ENCODE results near the gene GRAMD2A.
A peak's percentile ranks its signal among the peaks of the same experiment; 100 is the strongest.

The GRAMD2A gene

DNA sequence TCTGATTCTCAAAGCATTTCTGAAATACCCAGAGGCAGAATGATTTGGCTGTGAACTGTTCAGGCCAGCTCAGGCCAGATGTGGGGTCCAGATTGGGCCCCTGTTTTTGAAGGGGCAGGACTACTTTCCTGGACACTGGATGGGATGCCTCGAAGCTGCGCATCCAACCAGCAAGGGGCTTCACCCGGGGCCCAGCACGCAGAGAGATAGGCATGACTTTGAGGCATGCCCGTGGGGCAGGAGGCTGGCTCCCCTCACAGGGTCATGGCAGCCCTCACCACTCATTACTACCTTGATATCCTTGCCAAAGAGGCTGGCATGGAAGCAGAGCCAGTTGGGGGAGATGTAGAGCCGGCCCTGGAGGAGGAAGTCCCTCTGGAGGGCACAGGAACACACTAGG is 30.1 kb downstream of the GRAMD2A start:
- no peak for DNase-seq (ENCODE audit: low spot score)

DNA sequence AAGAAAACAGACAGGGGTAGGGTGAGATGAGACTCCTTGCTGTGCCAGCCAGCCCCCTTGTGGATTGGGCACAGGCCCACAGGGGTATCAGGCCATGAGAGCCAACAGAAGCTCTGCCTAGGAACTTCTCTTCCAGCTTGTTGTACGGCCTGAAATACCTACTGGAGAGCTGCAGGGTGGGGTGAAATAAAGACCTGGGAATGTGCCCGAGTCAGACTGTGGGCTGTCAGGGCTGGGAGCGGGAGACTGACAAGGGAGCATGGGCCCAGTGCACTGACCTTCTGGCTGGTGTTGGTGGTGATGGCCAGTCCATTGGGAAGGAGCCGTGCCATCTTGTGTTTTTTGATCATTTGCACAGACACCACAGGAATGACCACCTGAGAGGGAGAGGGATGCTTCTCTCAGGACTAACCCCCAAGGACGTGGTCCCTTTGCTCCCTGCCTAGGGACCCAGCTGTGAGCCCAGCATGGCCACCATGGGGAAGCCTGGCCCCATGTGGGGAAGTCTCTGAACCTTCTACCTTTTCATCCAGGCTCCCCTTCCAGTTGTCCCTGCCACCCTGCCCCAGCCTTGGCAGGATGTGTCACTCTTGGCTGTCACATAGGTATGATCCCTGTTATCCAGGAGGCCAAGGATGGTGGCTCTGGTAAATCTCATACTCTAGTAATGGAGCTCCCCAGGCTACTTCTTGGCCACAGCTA is 30.7 kb downstream of the GRAMD2A start:
- no peak for DNase-seq (ENCODE audit: low spot score)

DNA sequence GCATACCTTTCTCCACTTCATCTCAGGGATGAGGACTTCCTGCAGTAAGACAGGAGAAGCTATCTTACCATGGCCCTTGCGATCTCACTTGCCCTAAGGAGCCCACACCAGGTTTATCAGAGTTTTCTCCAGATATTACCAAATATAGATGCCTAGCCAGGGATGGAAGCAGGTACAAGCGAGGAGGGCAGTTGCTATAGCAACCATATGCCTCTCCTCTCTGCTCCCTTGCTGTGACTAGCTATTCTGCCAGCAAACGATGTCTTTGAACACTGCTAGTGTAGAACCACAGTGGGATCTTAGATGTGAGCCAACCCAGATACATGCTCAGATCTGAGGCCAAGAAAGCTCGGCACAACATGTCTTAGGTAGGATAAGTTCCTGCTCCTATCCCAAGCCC is 33.9 kb downstream of the GRAMD2A start:
- DNase-seq (ENCODE audit: low spot score) = no peak

DNA sequence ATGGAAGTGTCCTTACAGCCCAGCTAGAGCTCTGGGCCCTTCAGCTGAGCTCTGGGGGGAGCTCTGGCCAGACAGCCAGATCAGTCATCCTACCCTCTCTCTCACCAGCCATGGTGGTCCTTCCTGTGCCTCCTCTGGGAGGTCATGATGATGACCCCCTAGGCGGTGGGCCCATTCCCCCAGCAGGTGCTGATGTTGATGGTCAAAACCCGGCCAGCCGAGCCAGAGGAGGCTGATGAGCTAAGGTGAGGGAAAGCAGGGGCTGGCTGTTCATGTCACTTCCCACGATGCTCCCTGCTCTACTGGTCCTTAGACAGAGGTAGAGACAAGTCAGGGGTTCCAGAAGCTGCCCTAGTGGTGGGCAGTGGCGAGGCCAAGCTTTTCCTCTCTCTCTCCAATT is 35.0 kb downstream of the GRAMD2A start:
- DNase-seq (ENCODE audit: low spot score) = no peak

DNA sequence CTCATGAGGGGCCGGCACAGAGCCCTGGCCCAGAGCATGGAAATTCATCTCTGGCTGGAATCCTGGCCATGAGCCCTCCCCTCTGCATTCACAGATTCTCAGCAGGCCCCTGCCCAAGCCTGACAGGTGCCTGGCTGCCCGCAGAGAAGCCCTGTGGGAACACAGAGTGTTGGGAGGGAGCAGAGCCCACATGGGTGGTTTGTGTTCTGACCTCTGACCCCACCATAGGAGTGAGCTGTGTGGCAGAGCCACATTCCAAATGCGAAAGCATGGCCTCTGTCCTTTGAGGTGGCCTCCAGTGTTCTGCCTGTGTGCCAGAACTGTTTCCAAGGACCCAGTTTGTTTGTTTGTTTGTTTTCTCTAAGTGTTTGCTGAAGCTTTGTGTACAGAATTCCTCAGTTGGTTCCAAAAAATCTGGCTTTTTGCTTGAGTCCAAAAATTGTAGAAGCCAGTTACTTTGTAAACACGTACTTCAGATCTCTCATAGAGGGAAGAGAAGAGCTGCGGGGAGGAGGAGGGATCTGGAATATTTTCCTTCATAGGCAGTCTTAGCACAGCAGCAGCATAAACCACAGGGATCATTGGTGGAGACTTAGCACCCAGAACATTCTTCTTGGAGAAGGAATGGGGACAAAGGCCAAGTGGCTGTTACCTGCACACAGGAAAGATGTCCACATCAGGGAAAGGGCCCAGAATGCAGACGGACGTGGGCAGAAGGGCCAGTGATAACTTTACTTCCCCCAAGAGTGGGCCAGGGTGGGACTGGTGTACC is 36.0 kb downstream of the GRAMD2A start:
- DNase-seq (ENCODE audit: low spot score) = no peak

DNA sequence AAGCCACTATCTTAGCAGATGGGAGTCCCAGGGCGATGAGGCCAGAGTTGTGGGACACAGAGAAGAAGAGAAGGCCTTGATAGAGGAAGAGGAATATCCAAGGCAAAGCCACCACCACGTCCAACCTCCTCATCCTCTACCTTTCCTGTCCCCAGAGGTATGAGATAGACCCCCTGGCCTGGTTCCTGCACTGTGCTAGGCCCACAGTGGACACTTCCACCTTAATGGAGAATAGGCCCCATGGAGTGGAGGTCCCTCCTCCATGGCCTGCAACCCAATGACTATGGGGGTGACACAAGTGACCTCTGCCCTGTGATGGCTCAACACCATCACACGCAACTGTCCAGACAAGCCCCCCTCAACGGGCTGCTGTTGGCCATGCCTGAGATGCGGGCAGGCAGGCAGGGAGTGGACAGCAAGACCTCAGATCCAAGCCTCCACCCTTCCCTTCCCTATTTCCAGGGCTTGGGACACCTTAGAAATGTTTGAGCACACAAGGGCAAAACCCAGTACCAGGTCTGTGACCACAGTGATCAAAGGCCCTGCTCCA is 36.8 kb downstream of the GRAMD2A start:
- DNase-seq (ENCODE audit: low spot score) = no peak

DNA sequence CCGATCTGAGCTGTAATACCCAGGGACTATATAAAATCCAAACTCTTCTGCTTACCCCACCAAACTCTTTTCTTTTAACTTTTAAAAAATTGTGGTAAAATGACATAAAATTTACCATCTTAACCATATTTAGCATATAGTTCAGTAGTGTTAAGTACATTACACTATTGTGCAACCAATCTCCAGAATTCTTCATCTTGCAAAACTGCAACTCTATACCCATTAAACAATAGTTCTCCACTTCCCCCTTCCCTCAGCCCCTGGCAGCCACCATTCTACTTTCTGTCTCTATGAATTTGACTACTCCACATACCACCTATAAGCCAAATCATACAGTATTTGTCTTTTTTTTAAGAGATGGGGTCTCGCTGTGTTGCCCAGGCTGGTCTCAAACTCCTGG is 40.7 kb downstream of the GRAMD2A start:
- no peak for DNase-seq (ENCODE audit: low spot score)

DNA sequence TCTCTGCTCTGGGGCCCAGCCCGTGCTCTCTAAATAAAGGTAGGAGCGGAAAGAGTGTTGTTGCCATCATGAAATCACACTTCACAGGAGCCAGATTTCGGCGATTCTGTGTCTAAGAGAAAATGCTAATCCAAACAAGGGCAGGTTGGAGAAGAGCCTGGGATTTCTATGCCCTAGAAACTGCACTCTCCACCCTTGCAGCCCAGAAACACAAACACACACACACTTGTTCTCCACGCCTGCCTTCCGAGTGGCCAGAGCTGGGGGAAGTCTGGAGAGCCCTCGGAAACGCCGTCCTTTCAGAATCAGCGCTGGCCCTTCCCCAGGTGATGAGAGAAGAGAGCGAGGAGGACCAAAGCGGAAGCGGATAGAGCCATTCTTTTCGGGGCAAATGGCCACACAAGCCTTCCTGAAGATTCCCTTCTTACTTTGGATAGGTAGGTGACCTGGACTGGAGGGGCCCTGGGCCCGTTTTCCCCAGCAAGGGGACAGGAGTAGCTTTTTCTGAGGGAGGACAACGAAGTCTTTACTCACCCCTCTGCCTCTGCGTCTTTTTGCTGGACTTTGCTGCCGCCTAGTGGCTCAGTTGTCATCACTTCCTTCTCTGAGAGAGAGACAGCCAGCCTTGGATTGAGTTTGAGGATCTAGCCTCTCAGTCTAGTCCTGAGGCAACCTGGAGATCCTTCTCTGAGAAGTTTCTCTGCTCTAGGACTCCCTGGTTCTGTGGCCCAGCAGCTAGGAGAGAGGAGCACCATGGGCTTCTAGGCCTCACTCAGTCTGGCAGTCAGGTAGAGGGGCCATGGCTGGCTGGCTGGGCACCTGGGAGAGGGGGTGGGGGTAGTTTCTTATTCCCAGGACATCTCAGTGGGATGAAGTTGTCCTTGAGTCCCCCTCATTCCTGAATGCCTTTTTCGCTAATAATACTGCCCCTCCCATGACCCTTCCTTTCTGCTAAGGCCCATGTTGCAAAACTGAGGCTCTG is 41.7 kb downstream of the GRAMD2A start:
- peak; percentile 85 for DNase-seq (ENCODE audit: low spot score)

DNA sequence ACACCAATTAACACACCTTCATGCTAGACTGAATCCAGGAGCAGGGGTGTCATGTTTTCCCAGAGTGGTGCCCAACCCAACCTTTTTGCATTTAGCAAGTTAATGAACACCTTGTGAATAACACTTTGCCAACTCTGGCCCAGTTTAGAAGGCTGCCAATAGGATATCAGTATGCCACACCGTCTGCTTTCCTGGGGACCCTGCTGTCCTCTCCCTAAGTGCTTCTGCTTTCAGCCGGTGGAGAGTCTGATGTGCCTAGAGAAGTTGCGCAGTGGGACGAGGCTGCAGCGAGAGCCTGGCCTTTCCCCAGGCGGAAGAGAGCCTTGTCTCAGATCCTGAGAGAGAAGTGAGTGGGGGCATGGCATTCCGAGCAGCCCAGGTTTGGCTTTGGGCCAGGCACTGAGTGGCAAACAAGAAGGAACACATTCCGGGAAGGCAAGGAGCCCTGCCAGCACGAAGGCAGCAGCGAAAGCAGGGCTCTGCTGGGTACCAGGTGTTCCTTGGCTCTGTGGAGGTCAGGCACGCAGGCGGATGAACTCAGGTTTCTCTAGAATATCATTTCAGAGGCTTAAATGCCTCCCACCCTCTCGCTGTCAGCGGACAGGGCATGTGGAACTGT is 42.5 kb downstream of the GRAMD2A start:
- no peak for DNase-seq (ENCODE audit: low spot score)

DNA sequence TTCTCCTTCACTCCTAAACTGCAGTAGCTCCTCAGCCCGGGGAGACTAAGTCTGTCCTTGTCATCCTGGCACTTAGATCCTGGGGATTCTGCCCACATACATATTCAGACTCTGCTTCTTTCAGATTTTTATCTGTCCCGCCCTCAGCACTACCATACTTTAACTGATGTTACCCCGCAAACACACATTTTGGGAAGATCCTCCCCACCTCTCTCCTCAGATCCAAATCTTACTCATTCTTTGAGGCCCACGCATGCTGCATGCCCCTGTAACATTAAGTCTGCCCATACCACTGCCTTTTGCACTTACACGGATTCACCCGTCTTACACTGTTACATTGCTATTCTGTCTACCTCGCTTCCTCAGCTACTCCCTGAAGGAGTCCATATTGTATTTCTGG is 43.3 kb downstream of the GRAMD2A start:
- no peak for DNase-seq (ENCODE audit: low spot score)

DNA sequence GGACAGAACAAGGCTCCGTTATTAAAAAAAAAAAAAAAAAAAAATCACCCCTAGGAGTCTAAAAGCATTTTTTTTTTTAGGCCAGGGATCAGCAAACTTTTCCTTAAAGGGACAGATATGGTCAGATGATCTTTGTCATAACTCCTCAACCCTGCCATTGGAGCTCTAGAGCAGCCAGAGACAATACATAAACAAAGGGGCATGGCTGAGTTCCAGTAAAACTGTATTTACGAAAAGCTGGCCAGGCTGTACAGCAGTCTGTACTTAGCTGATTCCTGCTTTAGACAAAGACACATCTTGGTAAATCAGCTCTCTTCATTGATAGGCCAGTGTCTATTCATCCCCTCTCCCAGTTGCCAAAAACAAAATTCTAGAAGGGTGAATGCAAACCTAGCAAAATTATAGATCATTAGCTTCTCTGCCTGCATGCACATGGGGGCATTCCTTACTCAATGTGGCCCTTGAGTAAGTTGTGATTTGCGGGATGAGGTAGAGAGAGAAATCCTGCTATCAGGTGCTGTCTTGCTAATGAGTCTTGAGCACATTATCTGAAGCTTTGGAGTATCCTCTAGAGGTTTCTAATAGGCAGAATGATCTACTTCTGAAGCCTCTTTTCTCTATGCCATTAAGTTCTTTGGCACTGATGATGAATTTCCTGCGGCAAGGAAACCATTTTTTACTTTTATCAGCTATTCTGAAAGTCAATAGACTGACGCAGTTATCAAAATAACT is 44.2 kb downstream of the GRAMD2A start:
- DNase-seq (ENCODE audit: low spot score) = no peak

DNA sequence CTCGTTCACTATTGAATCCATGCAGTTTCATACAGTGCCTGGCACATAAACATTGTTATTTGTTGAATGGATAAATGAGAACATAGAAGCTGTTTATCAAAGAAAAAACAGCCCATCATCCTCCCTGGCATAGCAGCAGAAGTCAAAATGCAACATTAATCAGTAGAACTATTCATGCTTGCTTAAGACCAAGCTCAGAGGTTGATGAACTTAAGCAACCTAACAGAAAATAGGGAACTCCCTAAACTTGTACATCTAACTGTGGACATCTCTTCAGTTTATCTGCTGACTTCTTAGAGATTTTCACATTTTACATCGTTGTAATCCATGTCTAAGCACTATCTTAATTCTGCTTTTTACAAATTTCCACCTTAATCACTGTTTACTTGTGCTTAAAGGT is 50.2 kb downstream of the GRAMD2A start:
- DNase-seq (ENCODE audit: low spot score) = no peak

DNA sequence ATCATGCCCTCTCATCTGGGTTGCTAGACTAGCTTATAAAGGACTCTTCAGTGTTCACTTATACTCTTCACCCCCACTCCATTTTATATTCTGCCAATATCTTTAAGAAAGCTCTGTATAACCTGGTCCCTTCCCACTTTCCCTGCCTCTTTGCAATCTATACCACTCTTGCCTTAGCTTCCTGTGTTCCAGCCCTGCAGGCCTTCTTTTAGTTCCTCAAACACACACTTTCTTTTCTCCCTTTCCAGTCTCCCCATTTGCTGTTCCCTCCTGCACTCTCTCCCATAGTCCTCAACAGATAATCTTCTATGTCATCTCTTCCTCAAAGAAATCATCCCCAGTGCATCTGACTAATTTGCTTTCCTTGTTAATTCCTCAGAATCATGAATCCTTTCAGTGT is 50.7 kb downstream of the GRAMD2A start:
- no peak for DNase-seq (ENCODE audit: low spot score)

DNA sequence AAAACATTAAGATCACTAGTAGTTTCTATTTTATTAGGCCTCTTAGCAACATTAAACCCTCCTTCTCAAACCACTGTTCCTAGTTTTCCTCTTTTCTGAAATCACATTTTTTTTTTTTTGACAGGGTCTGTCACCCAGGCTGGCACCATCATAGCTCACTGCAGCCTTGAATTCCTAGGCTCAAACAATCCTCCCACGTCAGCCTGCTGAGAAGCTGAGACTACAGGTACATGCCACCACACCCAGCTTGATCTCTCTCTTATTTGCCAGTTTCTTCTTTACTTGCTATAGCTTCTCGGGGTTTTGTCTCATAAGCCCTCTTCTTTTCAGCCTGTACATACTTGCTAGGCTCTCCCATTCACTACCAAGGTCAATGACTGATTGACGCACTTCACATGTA is 51.4 kb downstream of the GRAMD2A start:
- DNase-seq (ENCODE audit: low spot score) = no peak

DNA sequence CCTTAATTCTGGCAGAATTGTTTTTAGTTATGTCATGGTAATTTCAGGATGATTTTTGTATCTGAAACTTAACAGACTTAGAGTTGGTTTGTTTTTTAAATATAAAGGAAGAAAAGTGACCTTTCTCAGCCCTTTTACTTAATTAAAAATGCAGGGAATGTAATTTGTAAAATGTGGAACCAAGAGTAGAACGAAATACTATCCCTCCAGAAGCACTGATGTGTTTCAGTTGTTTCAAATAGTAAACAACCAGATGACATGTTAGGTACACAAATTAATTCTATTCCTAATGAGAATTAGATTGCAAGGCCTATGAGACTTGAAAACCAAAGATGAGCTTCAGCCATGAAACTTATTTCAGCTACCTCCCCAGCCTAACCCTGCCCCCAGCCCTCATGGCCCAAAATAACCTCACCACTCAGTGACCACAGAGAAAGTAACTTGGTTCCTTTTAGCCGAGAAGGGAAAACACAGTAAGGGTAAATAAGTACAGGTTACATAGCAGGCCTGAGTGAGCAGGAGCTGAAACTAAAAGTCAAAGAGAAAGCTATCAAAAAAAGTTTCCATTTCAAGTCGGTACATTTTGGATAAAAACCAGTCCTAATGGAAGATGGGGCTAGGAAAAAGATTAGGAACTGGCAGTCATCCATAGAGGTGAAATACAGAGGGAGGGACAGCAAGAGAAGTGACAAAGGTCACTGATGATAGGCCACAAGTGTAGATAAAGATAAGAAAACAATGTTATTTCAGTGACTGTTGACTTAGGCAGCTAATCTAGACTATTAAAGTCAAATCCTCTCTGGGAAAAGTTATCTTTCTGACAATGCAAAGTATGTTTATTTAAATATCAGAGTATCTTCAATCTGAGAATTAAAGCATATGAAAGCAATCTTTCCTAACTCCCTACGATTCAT is 56.2 kb downstream of the GRAMD2A start:
- DNase-seq (ENCODE audit: low spot score) = no peak

DNA sequence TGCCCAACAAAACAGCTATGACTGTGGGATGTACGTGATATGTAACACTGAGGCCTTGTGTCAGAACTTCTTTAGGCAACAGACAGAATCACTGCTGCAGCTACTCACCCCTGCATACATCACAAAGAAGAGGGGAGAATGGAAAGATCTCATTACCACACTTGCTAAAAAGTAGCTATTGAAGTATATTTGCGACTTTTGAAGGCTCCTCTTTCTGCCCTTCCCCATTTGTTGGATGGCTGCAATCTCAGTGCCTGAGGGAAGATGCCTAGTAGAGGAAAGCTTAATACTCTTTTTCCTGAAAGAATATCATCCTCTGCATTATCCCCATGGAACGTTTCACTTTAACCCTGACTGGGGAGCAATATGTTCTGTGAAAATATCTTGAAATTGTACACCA is 57.5 kb downstream of the GRAMD2A start:
- DNase-seq (ENCODE audit: low spot score) = no peak

DNA sequence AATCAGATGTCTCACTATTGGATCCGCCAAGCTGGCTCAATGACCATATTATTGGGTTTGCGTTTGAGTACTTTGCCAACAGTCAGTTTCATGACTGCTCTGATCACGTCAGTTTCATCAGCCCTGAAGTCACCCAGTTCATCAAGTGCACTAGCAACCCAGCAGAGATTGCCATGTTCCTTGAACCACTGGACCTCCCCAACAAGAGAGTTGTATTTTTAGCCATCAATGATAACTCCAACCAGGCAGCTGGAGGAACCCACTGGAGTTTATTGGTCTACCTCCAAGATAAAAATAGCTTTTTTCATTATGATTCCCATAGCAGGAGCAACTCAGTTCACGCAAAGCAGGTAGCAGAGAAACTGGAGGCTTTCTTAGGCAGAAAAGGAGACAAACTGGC is 57.9 kb downstream of the GRAMD2A start:
- no peak for DNase-seq (ENCODE audit: low spot score)

DNA sequence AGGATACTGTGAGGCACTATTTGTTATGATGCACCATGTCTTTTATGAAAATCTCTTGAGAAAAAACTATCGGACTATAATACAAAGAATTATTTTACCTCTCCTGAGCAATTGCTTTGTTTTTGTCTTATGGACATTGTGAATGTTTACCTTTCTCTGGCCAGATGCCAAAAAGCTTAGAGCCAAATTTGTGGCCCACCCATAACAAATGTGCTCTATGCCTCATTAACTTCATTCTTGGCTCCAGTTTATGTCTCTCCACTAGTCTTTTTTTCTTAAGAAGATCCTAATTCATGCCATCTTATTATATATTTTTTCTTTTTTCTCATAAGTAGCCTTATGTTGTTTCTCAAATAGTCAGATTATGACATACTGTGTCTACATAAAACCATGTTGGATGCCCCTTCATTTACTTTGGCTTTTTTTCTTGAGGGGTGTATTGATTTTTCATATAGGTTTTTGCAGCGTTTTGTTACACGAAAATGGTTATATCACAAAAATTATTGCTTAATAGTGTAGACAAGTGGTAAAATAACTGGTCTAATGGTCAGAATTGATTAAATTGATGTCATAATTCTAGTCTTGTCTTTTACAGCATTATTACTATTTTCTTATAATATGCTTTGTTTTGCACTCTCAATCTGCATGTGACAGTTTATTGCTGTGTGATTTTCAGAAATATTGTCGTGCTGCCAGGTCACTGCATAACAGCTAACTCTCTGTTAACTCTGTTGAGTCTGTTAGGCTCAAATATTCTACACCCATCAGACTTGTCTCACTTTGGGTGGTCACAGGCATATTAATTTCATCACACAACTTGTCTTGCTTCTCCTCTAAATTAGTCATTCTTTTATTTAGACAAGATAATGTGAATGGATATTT is 61.2 kb downstream of the GRAMD2A start:
- no peak for DNase-seq (ENCODE audit: low spot score)

DNA sequence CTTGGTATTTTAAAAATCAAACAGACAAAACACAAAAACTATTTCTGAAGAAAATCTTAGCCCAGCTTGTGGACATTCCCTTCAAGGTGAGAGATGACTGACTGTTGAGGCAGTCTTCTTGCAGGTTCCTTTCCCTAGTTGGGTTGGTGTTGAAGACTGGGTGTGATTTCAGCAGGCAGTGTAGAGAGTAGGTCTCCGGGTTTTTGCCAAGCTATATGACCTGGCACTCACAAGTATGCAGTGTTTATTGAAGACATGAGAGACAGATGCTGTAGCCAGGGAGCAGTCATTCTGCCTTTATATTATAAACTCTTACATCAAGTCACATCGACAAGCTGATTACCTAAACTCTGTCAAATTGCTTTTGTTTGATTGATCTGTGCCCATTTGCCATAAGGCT is 61.9 kb downstream of the GRAMD2A start:
- no peak for DNase-seq (ENCODE audit: low spot score)
